Stimulated activated CD4-positive, alpha-beta T cell treated with anti-CD3 and anti-CD28 coated beads, Interleukin-1b, Interleukin-23, amount 100 ng/mL, for 24 hours (primary cell): ENCODE data around the gene CEACAM3.
A peak's percentile ranks its signal among the peaks of the same experiment; 100 is the strongest.
"Not testable (repeated sequence)": the region's sequence is repeated elsewhere in the genome, so short reads cannot be mapped to it uniquely, and the experiment has no call there.

ENCODE experiments used
- DNase-seq, 4 experiments: peaks; one replicate each; pipeline ENCODE4 v3.0.0-alpha.2; 2020; ENCODE audit warnings: low read depth in 4 of 4, low spot score in 1 of 4

CEACAM3 gene

DNA sequence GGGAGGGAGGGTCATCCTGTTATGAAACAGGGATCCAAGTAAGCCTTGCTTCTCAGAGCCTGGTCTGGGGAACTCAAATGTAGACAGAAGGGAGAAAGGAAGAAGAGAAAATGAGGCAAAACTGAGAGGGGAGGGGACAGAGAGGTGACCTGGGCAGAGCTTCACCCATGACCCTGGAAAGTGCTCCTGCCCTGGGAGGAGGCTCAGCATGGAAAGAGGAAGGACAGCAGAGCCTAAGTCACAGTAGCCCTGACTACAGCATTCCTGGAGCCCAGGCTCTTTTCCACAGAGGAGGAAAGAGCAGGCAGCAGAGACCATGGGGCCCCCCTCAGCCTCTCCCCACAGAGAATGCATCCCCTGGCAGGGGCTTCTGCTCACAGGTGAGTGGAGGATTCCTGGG lies at the start of gene CEACAM3:
Gene CEACAM3 (plus strand): TSS at position 226 of the 400 bp plus-strand sequence. CDS start 91 bp downstream, at position 317.
- DNase-seq, result no peak

DNA sequence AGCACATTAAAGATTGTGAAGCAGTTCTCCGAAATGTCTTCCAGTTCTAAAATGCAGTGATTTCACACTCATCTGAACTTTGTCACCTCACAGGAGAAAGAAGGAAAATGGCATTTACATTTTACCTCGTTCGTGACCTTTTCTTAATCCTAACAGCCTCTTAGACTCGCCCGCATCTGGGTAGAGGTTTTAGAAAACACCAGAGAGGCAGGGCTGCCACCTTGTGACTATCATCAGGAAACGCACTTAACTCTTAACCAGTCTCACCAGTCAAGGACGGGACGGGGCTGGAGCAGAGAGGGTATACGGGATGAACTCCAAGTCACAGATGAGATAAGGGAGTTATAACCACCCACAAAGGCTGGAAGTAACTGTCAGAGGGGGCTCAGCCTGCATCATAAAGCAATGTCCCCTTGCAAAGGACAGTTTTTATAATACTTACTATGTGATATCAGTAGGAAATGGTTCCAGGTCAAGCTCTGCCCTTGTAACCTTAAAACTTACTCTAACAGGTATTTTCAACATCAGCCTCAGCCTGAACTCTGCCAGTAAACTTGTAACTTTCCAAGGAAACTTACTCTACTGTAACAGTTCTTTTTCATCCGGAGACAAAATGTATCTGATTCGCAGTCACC lies 49.7 kb upstream of the CEACAM3 start:
- peak; percentile 10 to 33 (median 21) for DNase-seq

- DNase-seq, result no peak
These were observed 48.4 kb upstream of the CEACAM3 start for GRCh38 chr19:41748012-41748411.

DNA sequence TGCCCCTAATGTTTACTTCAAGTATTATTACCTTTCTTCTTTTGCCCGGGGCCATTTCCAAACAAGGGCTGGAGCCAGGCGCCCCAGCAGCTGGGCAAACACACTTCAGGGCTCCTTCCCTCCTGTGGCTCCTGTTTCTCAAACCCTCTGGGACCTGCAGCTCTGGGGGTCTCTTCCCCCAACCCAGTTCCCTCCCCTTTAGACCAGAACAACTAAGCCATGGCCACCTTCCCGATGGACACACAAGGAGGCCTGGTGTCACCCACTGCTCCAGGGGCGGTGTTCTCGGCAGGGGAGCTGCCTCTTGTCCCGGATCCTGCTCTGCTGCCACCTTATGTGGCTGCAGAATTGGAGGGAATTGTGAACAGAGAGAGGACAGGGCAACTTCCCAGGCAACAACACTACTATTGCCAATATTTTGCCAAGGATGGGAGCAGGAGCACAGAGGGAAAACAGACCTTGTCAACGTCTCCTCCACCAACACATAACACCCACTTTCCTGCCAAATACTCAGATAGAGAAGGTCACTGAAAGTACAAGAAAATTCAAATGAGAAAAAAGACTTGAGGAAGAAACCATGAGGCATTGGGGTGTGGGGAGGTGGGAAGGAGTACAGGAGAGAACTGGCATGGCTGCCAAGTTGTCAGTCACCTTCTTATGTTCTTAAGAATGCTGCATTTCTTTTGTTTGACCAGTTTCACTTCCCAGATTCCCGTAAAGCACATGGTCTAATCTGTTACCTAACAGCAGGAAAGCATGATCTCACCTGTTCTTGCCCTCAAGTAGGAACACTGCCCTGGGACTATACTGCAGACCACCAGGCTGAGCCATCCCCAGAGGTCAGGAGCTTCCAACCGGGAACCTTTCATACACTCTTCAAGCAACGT lies 45.9 kb upstream of the CEACAM3 start:
- DNase-seq, result not testable (repeated sequence)

DNA sequence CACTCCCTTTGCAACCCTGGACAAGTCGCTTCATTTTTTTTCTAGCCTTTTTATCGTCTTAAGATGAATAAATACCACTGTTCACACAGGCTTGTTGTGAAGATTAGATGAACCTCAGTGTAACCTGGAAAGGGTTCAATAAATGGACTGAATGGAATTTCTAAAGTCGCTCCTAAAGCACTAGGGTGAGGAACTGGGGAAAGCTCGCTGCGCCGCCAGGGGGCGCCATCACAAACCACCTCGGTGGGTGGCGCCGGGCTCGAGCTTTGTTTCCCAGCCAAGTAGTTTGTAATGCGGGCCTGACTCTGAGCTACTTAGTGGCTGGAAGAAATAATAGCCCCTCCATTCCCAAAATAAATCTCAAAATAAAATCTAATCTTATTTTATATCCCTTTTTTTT lies 43.2 kb upstream of the CEACAM3 start:
- peak; percentile 65 to 81 (median 72) for DNase-seq

GRCh38 chr19:41753936-41754529 lies 42.4 kb upstream of the CEACAM3 start:
- DNase-seq, result peak; percentile 33 to 58 (median 50)

DNA sequence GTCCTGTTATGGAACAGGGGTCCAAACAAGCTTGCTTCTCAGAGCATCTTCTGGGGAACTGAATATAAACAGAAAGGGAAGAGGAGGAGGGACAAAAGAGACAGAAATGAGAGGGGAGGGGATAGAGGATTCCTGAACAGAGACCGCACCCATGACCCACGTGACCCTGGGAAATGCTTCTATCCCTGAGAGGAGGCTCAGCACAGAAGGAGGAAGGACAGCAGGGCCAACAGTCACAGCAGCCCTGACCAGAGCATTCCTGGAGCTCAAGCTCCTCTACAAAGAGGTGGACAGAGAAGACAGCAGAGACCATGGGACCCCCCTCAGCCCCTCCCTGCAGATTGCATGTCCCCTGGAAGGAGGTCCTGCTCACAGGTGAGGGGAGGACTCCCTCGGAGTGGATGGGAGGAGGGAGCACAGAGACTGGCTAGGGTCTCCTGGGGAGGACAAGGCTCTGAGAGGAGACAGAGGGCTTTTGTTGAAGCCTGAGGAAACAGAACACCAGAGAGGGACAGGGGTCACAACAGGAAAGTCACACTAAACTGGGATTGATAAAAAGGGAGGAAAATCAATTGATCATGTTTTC lies 41.0 kb upstream of the CEACAM3 start, which contains the start of gene CEACAM6:
Gene CEACAM6 (plus strand): TSS at position 203 of the 586 bp plus-strand sequence. CDS start 109 bp downstream, at position 312.
- DNase-seq, result no peak

GRCh38 chr19:41758846-41759245 lies 37.5 kb upstream of the CEACAM3 start:
- DNase-seq, result no peak

DNA sequence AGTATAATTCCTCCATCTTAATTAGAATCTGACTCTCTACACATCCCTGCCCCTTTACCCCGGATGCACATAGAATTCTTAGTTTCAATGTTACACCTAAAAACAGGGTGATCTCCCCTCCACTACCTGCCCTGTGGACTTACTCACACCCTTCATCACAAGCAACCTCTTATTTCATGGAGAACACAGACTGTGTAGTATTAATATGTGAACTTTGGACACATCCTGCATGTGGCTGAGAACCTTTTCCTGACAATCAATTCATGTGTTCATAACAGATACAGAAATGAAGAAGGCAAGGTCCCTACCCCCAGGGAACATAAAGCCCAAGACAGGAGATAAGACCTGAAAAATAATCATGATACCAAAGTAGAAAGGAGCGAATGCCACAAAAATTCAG lies 29.3 kb upstream of the CEACAM3 start:
- DNase-seq, result no peak

GRCh38 chr19:41768105-41768504 lies 28.3 kb upstream of the CEACAM3 start:
- not testable (repeated sequence) for DNase-seq

- DNase-seq, result no peak
These were observed 26.8 kb upstream of the CEACAM3 start for GRCh38 chr19:41769608-41770007.

- no peak for DNase-seq
These were observed 25.0 kb upstream of the CEACAM3 start for GRCh38 chr19:41771410-41771809.

DNA sequence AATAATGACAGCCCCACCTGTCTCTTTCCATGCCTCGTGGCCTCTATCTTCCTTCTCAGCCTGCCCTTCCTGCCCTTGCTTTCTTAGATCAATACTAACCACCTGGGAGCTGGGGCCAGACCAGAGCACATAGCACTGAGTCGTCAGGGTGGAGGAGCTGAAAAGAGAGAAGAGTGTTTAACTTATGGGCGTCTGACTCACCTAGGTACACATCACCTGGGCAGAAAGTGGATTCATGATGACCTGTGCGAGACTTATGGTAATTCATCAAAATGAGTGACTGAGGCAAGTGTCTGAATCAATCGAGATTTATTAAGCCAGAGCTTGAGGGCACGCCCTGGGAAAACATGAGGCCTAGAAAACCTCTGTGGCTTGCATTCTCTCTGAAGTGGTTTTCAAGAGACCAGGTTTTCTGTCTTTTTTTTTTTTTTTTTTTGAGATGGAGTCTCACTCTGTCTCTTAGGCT lies 21.8 kb upstream of the CEACAM3 start:
- DNase-seq, result peak in 2 of 4 experiments; percentile 23 to 30

DNA sequence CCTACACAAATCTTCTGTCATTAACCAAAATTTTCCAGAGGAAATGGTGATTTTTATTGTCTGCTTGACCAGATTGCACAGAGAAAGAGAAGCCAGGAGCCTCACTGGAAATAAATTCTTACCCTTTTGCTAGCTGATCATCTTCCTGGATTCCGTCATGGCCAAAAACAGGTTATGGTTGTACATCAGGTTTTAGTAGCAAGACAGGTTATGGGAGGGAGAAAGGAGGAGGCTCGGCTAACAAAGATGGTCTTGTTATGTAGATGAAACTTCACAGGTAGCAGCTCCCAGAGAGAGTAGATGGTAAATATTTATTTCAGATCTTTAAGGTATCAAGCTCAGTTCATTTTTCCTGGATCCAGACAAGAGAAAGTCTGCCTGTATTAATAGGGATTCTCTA lies 19.7 kb upstream of the CEACAM3 start:
- DNase-seq, result no peak

DNA sequence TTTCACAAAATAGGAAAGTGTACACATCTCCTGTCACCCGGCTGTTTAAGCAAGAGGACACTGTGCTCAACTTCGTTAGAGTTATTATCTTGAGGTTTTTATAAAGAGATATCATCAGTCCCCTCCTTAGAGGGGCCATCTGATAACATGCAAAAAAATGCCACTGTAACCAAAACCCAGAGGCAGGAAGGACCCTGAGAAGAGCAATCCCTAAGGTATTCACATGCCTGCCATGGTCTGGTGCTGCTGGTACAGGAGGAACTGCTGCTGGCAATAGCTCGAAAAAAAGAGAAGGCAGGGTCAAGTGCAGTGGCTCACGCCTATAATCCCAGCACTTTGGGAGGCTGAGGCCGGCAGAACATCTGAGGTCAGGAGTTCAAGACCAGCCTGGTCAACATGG lies 12.8 kb upstream of the CEACAM3 start:
- DNase-seq, result no peak

GRCh38 chr19:41784312-41784711 lies 12.1 kb upstream of the CEACAM3 start:
- DNase-seq, result no peak

DNA sequence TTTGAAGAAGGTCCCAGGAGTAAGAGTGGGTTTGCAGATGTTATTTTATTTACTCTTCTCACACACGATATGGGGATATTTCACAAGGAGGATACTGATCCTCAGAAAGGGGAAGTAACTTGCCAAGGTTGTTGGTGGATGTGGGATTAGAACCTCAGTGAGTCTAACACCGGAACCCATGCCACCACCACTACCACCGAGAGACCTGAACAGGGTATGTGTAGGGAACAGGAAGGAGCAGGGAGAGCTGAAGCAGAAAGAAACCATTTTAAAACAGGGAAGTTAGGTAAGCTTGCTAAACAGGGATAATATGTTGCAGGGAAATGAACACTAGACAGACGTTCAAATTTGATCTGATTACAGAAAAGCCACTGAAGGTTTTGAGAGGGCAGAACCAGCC lies 11.6 kb upstream of the CEACAM3 start:
- DNase-seq, result no peak

GRCh38 chr19:41785653-41786052 lies 10.7 kb upstream of the CEACAM3 start:
- peak; percentile 49 to 55 (median 52) for DNase-seq

GRCh38 chr19:41787055-41787454 lies 9.3 kb upstream of the CEACAM3 start:
- DNase-seq, result no peak

DNA sequence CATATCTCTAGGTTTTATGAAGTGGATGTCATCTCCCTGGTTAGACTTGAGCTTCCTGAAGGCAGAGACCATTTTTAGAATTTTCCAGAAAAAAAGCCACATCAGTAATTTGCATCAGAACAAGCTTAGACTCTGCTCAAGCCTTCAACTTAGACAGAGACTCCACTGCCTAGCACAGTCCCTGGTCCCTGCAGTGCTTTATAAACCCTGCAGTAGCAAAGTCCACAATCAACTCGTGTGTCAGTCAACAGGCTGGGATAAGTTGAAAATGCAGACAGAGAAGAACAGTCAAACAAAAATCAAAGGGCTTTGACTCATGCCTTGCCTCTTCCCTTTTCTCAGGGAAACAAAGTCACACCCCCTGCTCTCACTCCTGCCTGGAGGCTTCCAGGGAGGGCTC lies 7.9 kb upstream of the CEACAM3 start:
- DNase-seq, result not testable (repeated sequence)

- not testable (repeated sequence) for DNase-seq
These were observed 7.3 kb upstream of the CEACAM3 start for GRCh38 chr19:41789053-41789452.
